ENCODE data around the gene TNPO1.

TNPO1 gene

GRCh38 chr5:72779520-72779919, 36.9 kb upstream of the TNPO1 start:
- CTCF ChIA-PET: no interaction called here
- H3K4me3 ChIP-seq (ENCODE audit: low read depth, low read length): no peak overlapping the region
- no peaks in the 10 kb centered on the region for H3K36me3 ChIP-seq (ENCODE audit: control insufficient read depth in 2 of 2, insufficient read depth in 1 of 2, low read length in 2 of 2)
- TF ChIP-seq ZNF140 (tag by site-specific recombination; IDR thresholded peaks at IDR 0.05) (no peak), SETDB1 (IDR thresholded peaks at IDR 0.05; ENCODE audit: insufficient read length, low read length) (peak; percentile 59), ZNF132 (tag by site-specific recombination; IDR thresholded peaks at IDR 0.05; ENCODE audit: borderline replicate concordance) (no peak), ZNF404 (tag by site-specific recombination; IDR thresholded peaks at IDR 0.05) (no peak), ZNF660 (tag by site-specific recombination; IDR thresholded peaks at IDR 0.05) (no peak)
- H3K27ac ChIP-seq (ENCODE audit: extremely low read depth, low read depth, low read length): no peak overlapping the region
- no peaks in the 10 kb centered on the region for H3K9me3 ChIP-seq (ENCODE audit: control insufficient read depth, insufficient read depth, low read depth, low read length)
- POLR2A ChIA-PET: no interaction called here
- no peaks in the 10 kb centered on the region for H3K4me1 ChIP-seq (ENCODE audit: control insufficient read depth, insufficient read depth, low read length)

- Histone ChIP-seq H3K4me3 (ENCODE audit: low read depth, low read length) (no peak overlapping the region), H3K9me3 (ENCODE audit: control insufficient read depth, insufficient read depth, low read depth, low read length) (no peaks in the 10 kb centered on the region), H3K4me1 (ENCODE audit: control insufficient read depth, insufficient read depth, low read length) (no peaks in the 10 kb centered on the region), H3K36me3 (ENCODE audit: control insufficient read depth in 2 of 2, insufficient read depth in 1 of 2, low read length in 2 of 2) (no peaks in the 10 kb centered on the region), H3K27ac (ENCODE audit: extremely low read depth, low read depth, low read length) (no peak overlapping the region)
- no peak for TF ChIP-seq ZSCAN5A (tag by site-specific recombination; IDR thresholded peaks at IDR 0.05)
- TF ChIP-seq IKZF3 (tag by site-specific recombination; IDR thresholded peaks at IDR 0.05): no peak
- TF ChIP-seq ZNF677 (tag by site-specific recombination; IDR thresholded peaks at IDR 0.05): no peak
- TF ChIP-seq ZNF223 (tag by site-specific recombination; IDR thresholded peaks at IDR 0.05): no peak
- no peak for TF ChIP-seq ZNF221 (tag by site-specific recombination; IDR thresholded peaks at IDR 0.05; ENCODE audit: borderline replicate concordance)
- TF ChIP-seq REPIN1 (tag by site-specific recombination; IDR thresholded peaks at IDR 0.05; ENCODE audit: low read depth): no peak
- TF ChIP-seq SP3 (tag by site-specific recombination; IDR thresholded peaks at IDR 0.05): no peak
- no peak for TF ChIP-seq ZNF629 (tag by site-specific recombination; IDR thresholded peaks at IDR 0.05)
- TF ChIP-seq ZNF138 (tag by site-specific recombination; IDR thresholded peaks at IDR 0.05; ENCODE audit: borderline replicate concordance): no peak
- no peak for TF ChIP-seq FEZF1 (tag by site-specific recombination; IDR thresholded peaks at IDR 0.05)
- TF ChIP-seq ZNF639 (tag by site-specific recombination; IDR thresholded peaks at IDR 0.05): no peak
- TF ChIP-seq ZBTB26 (tag by site-specific recombination; optimal IDR thresholded peaks at IDR 0.05): no peak
- TF ChIP-seq ZNF302 (tag by site-specific recombination; IDR thresholded peaks at IDR 0.05; ENCODE audit: low read depth): no peak
- no peak for TF ChIP-seq ZNF239 (tag by site-specific recombination; IDR thresholded peaks at IDR 0.05)
- TF ChIP-seq ZIC2 (tag by site-specific recombination; IDR thresholded peaks at IDR 0.05): no peak
- ChIA-PET CTCF (no interaction called here), POLR2A (no interaction called here)
These were observed 33.1 kb upstream of the TNPO1 start for GRCh38 chr5:72783354-72783753.

- H3K4me3 ChIP-seq (ENCODE audit: low read depth, low read length): no peak overlapping the region
- no peak for TF ChIP-seq ZNF843 (tag by site-specific recombination; IDR thresholded peaks at IDR 0.05)
- no peak for TF ChIP-seq ZNF214 (tag by site-specific recombination; IDR thresholded peaks at IDR 0.05; ENCODE audit: borderline replicate concordance)
- no peaks in the 10 kb centered on the region for H3K36me3 ChIP-seq (ENCODE audit: control insufficient read depth in 2 of 2, insufficient read depth in 1 of 2, low read length in 2 of 2)
- ChIA-PET CTCF (no interaction called here), POLR2A (no interaction called here)
- no peaks in the 10 kb centered on the region for H3K9me3 ChIP-seq (ENCODE audit: control insufficient read depth, insufficient read depth, low read depth, low read length)
- H3K27ac ChIP-seq (ENCODE audit: extremely low read depth, low read depth, low read length): no peak overlapping the region
- H3K4me1 ChIP-seq (ENCODE audit: control insufficient read depth, insufficient read depth, low read length): no peaks in the 10 kb centered on the region
These were observed 32.3 kb upstream of the TNPO1 start for GRCh38 chr5:72784129-72784528.
